GM12872 (cell line): ENCODE measurements around the gene ABCA13.

ENCODE experiments used
- TF ChIP-seq, protein P1 (sequence below): IDR thresholded peaks from 3 replicates; pipeline ENCODE4 v1.5.1; 2011; ENCODE audit warnings: low read depth, mild to moderate bottlenecking, low read length, moderate library complexity; ENCODE audit not compliant: insufficient read depth

The ABCA13 gene

DNA sequence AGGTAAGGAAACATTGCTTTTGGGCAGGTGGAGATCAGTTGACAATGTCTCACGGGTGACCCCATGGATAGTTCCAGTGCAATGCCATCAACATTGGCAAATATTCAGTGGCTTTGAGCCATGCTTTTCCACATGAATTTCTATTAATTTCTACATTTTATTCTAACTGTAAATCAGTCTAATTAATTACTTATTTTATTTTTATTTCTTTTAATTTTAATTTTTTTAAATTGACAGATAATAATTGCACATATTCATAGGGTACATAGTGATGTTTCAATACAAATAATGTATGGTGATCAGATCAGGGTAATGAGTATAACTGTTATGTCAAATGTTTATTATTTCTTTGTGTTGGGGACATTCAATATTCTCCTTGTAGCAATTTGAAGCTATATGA is 3.8 kb downstream of the ABCA13 start:
- TF ChIP-seq, protein P1, sequence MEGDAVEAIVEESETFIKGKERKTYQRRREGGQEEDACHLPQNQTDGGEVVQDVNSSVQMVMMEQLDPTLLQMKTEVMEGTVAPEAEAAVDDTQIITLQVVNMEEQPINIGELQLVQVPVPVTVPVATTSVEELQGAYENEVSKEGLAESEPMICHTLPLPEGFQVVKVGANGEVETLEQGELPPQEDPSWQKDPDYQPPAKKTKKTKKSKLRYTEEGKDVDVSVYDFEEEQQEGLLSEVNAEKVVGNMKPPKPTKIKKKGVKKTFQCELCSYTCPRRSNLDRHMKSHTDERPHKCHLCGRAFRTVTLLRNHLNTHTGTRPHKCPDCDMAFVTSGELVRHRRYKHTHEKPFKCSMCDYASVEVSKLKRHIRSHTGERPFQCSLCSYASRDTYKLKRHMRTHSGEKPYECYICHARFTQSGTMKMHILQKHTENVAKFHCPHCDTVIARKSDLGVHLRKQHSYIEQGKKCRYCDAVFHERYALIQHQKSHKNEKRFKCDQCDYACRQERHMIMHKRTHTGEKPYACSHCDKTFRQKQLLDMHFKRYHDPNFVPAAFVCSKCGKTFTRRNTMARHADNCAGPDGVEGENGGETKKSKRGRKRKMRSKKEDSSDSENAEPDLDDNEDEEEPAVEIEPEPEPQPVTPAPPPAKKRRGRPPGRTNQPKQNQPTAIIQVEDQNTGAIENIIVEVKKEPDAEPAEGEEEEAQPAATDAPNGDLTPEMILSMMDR: no peak

DNA sequence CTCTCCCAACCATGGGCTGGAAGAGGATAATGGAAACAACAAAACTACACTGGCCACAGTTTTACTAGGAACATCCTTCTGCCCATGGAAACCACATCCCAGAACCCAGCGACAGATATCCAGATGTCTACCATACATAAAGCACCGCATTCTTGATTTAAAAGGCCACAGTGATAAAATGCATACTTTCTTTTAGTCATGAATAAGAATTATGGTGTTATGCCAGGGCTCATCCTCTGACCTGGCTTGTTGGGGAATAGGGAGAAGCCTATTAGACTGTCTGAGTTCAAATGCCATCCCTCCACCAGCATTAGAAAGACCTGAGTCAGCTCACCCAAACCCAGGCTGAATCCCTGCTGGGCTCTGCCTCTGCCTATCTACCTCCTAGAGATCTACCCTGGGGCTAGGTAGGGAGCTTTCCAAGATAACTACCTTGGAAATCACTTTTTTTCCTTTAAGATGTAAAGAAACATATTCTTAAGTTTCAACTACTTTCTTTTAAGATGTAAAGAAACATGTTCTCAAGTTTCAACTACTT is 5.2 kb downstream of the ABCA13 start:
- TF ChIP-seq, protein P1: no peak

- TF ChIP-seq, protein P1: no peak
Measured at GRCh38 chr7:48177271-48177670, 6.0 kb downstream of the ABCA13 start.

GRCh38 chr7:48179496-48180030 is 8.3 kb downstream of the ABCA13 start:
- TF ChIP-seq, protein P1: no peak

- TF ChIP-seq, protein P1: no peak
Measured at GRCh38 chr7:48180981-48181380, 9.7 kb downstream of the ABCA13 start.

- TF ChIP-seq, protein P1: no peak
Measured at GRCh38 chr7:48182718-48183369, 11.6 kb downstream of the ABCA13 start.

GRCh38 chr7:48183370-48183743 is 12.1 kb downstream of the ABCA13 start:
- TF ChIP-seq, protein P1: no peak
